Ramos (cell line): ENCODE measurements around the gene PPP2R1A.

ENCODE experiments used
- in situ Hi-C: fragments of 300-500 bp; cut with MboI; formaldehyde crosslinking; loops from one replicate; pipeline ENCODE4 v1.14.3; 2022; ENCODE audit warnings: low sequenced_read_pairs; ENCODE audit not compliant: unreplicated experiment

Gene PPP2R1A

DNA sequence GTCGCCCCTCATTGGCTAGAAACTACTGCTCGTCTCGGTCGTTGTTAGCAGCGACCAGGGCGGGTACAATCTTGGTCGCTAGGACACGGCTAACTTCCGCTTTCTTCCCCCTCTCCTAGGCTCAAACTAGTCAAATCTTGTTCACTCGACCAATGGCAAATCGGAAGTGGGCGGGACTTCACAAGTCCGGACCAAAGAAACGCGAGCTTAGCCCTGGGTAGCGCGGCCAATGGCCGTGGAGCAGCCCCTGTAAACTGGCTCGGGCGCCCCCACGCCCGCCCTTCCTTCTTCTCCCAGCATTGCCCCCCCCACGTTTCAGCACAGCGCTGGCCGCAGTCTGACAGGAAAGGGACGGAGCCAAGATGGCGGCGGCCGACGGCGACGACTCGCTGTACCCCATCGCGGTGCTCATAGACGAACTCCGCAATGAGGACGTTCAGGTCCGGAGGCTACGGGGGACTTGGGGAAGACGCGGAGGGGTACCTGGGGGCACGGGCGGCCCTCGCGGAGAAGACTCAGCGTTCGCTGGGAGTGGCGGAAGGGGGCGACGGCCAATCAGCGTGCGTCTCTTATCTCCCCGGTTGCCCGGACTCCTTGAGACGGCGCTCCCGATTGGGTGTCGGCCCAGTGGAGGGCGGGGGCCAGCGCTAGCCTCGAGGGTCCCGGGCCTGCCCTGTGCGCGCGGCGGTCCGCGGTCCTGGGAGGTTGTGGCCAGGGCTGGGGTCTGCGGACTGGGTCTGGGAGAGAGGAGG, at the start of gene PPP2R1A:
Gene PPP2R1A, plus strand, starts transcription at position 318 of the 752 bp plus-strand sequence. Its CDS starts 45 bp downstream, at position 363.
- in situ Hi-C loops = no loop called here

DNA sequence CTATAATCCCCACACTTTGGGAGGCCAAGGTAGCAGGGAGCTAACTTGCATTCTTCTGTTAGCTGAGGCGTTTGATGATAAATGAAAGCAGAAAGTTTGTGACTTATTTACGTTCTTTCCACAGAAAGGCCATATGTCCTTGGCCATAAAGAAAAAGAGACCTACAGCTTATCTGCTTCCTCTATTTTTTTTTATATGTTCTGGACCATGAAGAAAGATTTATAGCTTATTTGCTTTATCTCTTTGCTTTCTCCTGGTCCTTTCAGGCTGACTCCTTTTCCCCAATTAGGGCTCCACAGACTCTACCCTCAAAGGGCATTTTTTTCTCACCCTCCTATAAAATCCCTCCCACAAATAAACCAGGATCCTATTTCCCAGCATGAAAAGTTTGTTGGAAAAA, 48.6 kb upstream of the PPP2R1A start:
- in situ Hi-C loops = loop anchor here (10.0 kb wide), 1 partner anchor 94 kb away; no protein-coding TSS in a partner anchor

DNA sequence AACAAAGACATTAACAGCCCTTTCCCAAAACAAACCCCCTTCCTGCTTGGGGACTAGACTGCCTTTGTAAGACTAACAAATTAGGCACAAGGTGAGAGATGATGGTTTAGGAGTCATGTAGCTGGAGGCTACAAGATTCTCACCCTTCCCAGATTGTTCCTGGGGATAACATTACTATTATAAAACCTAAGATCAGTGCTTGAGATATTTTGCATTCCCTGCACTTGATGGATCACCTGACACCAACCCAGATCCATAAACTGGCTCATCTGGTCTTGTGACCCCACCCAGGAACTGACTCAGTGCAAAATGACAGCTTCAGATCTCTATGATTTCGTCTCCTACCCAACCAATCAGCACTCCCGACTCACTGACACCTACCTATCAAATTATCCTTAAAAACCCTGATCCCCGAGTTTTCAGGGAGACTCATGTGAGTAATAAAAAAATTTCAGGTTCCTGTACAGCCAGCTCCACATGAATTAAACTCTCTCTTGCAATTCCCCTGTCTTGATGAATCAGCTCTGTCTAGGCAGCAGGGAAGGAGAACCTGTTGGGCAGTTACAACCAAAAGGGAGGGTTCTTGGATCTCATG, 47.8 kb upstream of the PPP2R1A start:
- in situ Hi-C loops = loop anchor here (10.0 kb wide), 1 partner anchor 93 kb away; no protein-coding TSS in a partner anchor

DNA sequence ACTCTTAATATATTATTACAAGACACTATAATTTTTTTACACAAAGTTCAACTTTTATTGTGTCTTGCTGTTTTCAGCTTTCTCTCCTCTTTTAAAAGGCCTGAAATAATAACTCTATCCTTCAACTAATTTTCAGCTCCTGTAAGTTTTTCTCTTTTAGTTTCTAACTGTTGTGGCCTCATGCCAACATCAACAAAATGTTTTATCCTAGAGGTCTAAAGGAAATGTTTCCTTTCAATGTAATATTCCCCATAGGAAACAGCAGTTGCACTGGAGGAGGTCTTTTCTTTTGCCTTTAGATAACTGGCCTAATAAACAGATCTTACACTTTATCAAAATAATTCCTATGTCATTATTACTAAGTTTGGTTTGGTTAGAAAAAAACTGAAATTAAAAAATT, 41.6 kb upstream of the PPP2R1A start:
- in situ Hi-C loops = loop anchor here (10.0 kb wide), 1 partner anchor 87 kb away; no protein-coding TSS in a partner anchor

DNA sequence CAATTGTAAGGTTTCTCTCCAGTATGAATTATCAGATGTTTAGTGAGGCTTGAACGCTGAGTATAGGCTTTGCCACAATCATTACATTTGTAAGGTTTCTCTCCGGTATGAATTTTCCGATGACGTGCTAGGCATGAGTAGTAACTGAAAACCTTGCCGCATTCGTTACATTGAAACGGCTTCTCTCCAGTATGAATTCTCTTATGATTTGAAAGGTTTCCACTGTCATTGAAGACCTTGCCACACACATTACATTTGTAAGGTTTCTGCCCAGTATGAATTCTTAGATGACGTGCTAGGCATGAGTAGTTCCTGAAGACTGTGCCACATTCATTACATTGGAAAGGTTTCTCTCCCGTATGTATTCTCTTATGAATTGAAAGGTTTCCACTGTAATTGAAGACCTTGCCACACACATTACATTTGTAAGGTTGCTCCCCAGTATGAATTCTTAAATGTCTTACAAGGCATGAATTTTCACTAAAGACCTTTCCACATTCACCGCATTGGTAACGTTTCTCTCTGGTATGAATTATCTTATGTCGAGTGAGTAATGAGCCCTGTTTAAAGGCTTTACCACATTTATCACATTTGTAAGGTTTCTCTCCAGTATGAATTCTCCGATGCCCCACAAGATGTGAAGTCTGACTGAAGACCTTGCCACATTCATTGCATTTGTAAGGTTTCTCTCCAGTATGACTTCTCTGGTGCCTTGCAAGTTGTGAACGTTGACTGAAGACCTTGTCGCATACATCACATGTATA, 34.1 kb upstream of the PPP2R1A start:
- in situ Hi-C loops = no loop called here

DNA sequence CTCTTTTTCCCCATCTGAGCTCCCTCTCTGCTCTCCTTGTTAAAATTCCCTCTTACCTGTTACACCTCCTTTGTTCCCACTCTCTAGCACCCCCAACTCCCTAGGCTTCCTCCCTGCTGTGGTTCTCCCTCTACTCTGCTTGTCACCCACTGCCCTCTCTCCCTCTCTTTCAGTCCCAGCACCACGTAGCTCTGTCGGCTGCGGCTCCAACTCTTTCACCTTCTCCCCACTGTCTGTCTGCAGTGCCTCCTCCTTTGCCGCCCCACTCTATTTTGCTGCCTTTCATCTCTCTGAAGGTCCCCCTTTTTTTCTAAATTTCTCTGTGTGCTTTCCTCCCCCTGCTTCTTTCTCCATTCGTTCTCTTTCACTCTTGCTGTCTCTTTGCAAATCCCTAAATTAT, 19.5 kb upstream of the PPP2R1A start:
- in situ Hi-C loops = no loop called here

DNA sequence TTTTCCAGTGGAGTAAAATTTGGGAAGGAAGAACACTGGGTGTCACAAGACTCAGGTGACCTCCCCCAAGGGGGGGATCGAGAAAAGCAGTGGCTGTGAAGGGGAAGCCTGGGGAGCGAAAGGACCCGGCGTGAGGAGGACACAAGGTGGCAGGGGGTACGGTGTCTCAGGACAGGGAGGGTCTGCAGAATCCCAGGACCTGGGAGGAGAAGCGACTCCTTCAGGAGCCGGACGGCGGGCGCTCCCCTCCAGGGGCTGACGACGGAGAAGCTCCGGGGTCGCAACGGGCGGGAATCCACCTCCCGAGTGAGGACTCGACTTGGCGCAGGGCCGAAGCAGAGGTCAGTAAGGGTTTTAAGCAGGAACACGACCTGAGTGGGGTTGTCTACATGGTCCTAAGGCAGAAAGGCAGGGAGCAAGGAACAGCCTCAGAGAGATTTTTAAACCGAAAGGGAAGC, 19.0 kb upstream of the PPP2R1A start:
- in situ Hi-C loops = no loop called here

DNA sequence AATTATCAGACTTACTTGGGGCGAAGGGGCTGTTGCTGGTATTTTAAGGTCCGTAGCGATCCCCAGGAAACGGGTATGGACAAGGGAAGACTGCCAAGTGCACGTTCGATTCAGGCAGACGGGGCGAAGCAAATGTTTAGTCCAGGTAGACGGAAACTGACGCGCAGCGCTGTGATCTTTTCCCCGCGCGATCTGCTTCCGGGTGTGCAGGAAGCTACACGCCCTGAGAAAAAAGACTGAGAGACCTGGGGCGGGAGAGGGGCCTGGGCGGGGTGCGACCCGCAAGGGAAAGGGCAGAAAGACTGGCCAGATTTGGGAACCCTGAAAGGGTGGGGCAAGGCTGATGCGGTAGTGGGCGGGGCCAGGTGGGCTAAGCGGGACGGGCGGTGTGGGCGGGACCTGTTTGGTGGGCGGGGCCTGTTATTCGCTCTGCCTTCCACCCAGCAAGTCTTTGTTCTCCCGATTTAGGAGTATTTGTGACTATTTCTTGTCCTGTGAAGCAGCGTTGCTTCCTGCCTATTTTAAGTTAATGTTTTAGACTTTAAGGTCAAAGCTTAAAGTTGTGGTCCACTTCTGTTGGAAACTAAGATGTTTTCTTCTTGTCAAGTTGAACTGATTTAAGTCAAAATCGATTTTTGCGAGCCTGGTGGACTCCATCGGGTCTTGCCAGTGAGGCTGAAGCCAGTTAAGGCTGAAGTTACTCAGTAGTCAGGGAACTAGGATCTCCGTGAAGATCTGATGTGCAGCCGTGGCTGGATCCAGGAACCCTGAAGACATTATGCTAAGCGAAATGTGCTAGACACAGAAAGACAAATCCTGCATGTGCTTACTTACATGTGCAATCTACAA, 18.3 kb upstream of the PPP2R1A start, which contains the start of gene ZNF836:
Gene ZNF836, minus strand, starts transcription at position 301 of the 849 bp plus-strand sequence. CDS start 3,549 bp downstream, outside the sequence.
- in situ Hi-C loops = no loop called here

DNA sequence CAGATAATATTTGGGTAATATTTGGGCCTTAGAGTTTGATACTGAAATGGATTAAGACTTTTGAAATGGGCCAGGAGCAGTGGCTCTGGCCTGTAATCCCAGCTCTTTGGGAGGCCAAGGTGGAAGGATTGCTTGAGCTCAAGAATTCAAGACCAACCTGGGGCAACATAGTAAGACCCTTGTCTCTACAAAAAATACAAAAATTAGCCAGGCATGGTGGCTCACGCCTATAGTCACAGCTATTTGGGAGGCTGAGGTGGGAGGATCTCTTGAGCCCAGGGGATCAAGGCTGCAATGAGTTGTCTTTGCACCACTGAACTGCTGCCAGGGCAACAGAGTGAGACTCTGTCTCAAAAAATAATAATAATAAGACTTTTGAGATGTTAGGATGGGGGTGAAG, 17.5 kb upstream of the PPP2R1A start:
- in situ Hi-C loops = no loop called here

DNA sequence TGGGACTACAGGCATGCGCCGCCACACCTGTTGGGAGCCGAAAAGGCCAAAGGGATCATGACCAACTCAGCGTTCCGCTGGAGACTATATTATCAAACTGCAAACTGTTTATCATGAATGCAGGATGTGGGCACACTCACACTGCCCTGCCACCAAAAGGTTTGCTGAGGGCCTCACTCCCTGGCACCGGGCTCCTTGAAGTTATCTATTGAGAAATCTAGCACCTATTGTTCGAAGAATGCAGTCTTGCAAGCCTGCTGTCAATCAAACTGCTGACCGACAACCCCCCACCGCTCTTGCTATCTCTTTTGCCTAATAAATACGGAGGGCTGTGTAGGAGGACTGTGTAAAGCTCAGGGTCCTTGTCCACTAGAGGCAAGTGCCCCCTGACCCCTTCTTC, 13.3 kb upstream of the PPP2R1A start:
- in situ Hi-C loops = no loop called here

DNA sequence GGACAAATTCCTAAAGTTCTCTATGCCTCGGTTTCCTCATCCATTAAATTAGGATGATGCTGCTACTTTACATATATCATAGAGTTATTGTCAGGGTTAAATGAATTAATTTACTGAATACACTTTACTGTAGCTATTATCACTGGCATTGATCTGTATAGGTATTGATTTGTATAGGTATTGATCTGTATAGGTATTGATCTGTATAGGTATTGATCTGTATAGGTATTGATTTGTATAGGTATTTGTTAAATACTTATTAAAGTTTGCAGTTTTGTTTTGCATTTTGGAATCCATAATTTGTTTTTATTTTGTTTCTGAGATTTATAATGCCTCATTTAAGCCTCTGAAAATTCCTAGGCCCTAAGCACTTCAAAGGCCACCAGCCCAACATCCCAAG, 2.4 kb upstream of the PPP2R1A start:
- in situ Hi-C loops = no loop called here

DNA sequence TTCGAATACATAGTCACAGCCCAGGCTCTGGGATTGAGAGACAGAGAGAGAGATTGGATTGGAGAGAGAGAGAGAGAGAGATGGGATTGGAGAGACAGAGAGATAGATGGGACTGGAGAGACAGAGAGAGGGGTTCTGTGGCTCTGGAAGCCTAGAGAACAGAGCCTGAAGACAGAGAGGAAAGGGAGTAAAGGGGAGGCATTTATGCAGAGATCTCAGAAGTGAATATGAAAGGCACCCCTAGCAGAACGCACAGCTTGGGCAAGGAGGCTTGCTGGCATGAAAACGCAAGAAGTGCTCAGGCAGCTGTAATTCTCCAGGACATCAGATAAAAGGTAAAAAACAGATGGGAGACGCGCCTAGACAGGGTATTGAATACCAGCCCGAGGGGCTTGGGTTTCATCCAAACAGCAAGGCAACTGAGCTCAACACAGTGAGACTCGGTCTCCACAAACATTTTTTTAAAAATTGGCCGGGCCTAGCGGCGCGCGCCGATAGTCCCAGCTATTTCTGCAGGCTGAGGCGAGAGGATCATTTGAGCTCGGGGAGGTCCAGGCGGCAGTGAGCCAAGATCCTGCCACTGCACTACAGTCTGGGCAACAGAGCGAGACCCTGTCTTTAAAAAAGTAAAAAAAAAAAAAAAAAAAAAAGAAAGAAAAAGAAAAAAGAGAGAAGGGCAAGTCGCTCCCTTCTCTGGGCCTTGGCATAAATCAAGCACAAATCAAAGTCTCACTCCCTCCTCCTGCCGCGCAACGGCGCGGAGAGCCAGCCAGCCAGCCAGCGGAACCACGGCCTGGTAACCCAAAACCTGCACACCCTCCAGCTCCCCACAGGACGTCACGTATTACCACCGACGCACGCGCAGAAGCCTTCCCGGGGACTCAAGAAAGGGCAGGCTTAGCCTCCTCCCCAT, 774 bp upstream of the PPP2R1A start:
- in situ Hi-C loops = no loop called here

DNA sequence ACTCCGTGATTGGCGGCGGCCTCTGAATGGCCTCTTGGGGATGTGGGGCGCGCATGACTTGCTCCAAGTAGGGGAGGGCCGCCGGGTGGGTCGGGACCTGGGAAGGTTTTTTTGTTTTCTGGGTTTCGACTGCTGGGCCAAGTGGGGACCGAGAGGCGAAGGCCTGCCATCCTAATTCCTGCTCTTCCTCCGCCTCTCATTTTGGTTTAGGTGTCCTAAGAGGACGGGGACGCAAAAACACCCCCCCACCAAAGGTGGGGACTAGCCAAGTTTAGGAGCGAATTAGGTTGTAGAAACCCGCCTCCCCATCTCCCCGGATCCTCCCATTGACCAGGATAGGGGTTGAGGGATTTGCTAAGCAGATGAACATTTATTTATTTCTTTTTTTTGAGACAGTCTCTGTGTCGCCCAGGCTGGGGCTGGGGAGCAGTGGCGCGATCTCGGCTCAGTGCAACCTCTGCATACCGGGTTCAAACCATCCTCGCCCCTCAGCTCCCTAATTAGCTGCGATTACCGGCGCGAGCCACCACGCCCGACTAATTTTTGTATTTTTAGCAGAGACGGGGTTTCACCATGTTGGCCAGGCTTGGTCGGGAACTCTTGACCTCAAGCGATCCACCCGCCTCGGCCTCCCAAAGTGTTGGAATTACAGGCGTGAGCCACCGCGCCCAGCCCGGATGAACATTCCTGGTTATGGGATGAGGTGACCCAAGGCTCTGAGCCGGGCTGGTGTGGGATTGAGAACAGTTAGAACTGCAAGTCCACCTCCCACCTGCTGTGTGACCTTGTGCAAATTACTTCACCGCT, 838 bp downstream of the PPP2R1A start:
- in situ Hi-C loops = no loop called here

DNA sequence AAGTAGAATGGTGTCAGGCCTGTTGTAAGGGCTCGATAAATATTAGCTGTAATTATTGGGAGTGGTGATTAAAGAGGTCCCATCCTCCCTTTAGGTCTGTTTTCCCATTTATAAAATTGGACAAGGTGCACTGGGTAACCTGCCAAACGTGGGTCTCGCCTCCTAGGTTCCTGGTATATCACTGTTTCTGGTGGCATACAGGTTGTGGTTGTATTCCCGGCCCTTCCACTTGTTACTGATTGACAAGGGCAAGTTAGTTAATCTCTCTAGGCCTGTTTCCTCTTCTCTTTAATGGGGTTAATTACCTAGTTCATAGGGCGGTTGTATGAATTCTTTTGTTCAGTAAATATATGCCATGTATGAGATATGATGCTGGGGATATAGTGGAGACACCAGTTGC, 1.5 kb downstream of the PPP2R1A start:
- in situ Hi-C loops = no loop called here

DNA sequence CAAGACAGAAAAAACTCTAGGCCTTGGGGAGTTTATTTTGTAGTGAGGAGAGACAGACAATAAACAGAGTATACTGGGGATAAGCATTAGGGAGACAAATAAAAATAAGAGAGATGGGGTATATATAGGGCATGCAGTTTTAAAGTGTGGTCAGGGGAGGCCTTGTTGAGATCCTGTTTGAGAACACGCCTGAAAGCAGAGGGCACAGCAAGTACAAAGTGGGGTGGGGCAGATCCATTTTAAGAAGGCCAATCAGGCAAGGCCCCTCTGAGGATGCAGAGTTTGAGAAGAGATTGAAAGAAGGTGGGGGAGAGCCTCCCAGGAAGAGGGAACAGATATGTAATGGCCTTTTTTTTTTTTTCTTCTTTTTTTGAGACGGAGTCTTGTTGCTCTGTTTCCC, 2.1 kb downstream of the PPP2R1A start:
- in situ Hi-C loops = no loop called here

DNA sequence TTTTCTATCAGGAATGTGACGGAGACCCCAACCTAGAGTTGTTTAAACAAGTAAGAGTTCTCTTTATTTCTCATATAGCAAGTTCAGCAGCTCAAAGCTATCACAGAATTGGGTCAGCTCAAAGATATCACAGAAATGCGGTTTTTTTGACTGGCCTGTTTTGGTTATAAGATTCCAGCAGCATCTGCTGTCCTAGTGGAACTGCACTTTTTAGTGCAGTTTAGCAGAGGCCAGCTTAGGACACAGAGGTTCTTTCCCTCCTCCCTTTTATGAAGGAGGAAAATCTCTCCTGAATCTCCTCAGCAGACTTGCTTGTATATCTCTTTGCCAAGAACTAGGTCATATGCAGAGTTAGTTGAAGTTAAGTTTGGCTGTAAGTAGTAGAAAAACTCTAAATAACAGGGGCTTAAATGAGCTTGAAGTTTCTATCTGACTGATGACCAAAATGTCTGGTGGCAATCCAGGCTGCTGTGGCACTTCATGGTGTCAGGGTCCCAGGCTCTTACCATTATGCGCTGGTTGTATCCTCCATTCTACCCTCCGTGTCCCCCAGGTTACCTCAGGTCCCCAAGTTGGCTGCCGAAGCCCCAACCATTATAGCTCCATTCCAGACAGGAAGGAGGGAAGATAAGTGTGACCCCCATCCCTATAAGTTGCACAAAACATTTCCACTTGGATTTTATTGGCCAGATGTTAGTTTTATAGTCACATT, 6.6 kb downstream of the PPP2R1A start:
- in situ Hi-C loops = no loop called here

DNA sequence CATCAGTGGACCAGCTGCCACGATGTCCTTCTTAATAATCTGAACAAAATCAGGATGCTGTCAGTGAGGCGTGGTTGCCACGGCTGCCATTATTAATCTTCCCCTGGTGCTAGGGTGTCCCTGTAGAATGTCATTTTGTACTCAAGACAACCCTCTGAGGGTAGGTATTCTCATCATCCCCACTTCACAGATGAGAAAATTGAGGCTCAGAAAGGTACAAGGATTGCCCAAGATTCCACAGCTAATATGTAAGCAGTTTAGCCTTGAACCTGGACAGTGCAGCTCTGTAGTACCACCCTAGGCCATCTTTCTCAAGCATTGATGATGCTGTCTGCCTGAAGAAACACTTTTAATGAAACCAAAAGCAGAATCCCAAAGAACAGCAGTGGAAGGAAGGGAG, 8.1 kb downstream of the PPP2R1A start:
- in situ Hi-C loops = no loop called here

DNA sequence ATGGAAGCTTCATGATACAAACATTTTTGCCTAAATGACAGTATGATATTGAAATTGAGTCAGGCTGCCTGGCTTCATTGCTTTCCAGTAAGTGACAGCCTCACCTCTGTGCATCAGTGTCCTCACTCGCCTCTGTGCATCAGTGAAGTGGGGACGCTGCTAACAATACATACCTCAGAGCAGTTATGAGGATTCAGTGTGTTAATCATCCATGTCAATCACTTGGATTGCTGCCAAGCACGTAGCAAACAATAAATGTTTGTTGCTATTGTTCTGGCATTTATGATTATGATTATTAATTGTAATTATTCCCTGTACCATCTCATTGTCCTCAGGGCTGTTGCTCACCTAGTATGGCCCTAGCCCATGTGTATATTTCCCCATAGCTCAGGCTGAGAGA, 8.8 kb downstream of the PPP2R1A start:
- in situ Hi-C loops = no loop called here
